GM12878 (cell line): Measurements from ENCODE around the gene MYB. TPM values are rescaled to one million over a fixed set of nuclear protein-coding genes. Genes with fewer than 3 reads are reported as not detected.

Experiments used
- ATAC-seq: fragments of 200-7000 bp; cut with Tn5 transposase; 3 replicates; pipeline ENCODE4 v1.9.1; 2020; ENCODE audit warnings: mild to moderate bottlenecking, moderate library complexity
- BruUV-seq: library from RNA; stranded (reverse); fragments of 400-500 nt; replicated peaks from 2 replicates; lab custom pipeline; 2021; lab: Mats Ljungman, UMichigan
- CTCF ChIA-PET: fragments of 300-600 bp; sonication (Branson Sonifier 250); formaldehyde crosslinking; extraction: SDS; loops from one replicate; lab custom pipeline; 2021; ENCODE audit warnings: inconsistent platforms; lab: Yijun Ruan, JAX
- POLR2A ChIA-PET: fragments of 350-600 bp; formaldehyde crosslinking; extraction: SDS; loops from one replicate; lab custom pipeline; 2021; ENCODE audit warnings: inconsistent platforms; lab: Charles Lee
- RAD21 ChIA-PET: fragments of 300-600 bp; sonication (Branson Sonifier 250); formaldehyde crosslinking; loops from one replicate; lab custom pipeline; 2023; ENCODE audit warnings: antibody characterized with exemption; ENCODE audit not compliant: unreplicated experiment; lab: Charles Lee
- SMC1A ChIA-PET: fragments of 300-600 bp; sonication (Branson Sonifier 250); formaldehyde crosslinking; loops from one replicate; lab custom pipeline; 2023; ENCODE audit not compliant: unreplicated experiment, uncharacterized antibody; lab: Charles Lee
- DNase-seq: peaks from one replicate; pipeline ENCODE4 v3.0.0-alpha.2; 2011; ENCODE audit warnings: low read depth, low spot score
- FAIRE-seq: peaks from 3 replicates; lab custom pipeline; 2011; peaks lifted over from hg19 to GRCh38; lab: Jason Lieb, UNC
- H2AFZ ChIP-seq: 2 replicates; pipeline ENCODE4 v1.6.0; 2011; ENCODE audit warnings: low read depth, low read length, control low read depth; ENCODE audit not compliant: control insufficient read depth
- H3K27ac ChIP-seq: 2 replicates; pipeline ENCODE4 v1.5.1; 2011; ENCODE audit warnings: control low read depth; ENCODE audit not compliant: control insufficient read depth, insufficient read depth
- H3K27me3 ChIP-seq, 2 experiments: replicated peaks in 1 of 2; 2 replicates each; pipeline versions ENCODE4 v1.6.0 to v1.6.1; 2011; ENCODE audit warnings: low read length in 1 of 2; ENCODE audit not compliant: control insufficient read depth in 2 of 2, insufficient read depth in 2 of 2
- H3K36me3 ChIP-seq, 2 experiments: 2 replicates each; pipeline ENCODE4 v1.5.1; 2011; ENCODE audit warnings: low read length in 1 of 2; ENCODE audit not compliant: control insufficient read depth in 2 of 2, insufficient read depth in 2 of 2
- H3K4me1 ChIP-seq: 2 replicates; pipeline ENCODE4 v1.6.1; 2011; ENCODE audit warnings: mild to moderate bottlenecking, low read length, moderate library complexity, mixed read lengths; ENCODE audit not compliant: control insufficient read depth, insufficient read depth
- H3K4me2 ChIP-seq: 2 replicates; pipeline ENCODE4 v1.6.0; 2011; ENCODE audit warnings: control low read depth; ENCODE audit not compliant: control insufficient read depth, insufficient read depth
- H3K4me3 ChIP-seq: fragments of 200-600 bp; sonication (generic); 2 replicates; pipeline ENCODE4 v1.5.1; 2016
- H3K79me2 ChIP-seq: 2 replicates; pipeline ENCODE4 v1.6.0; 2011; ENCODE audit warnings: low read length; ENCODE audit not compliant: control insufficient read depth, insufficient read depth
- H3K9ac ChIP-seq: 2 replicates; pipeline ENCODE4 v1.8.0; 2011; ENCODE audit warnings: low read length, control low read depth, mixed read lengths; ENCODE audit not compliant: control insufficient read depth, insufficient read depth
- H3K9me3 ChIP-seq: replicated peaks from 3 replicates; pipeline ENCODE4 v1.5.1; 2011; ENCODE audit warnings: mild to moderate bottlenecking, low read length; ENCODE audit not compliant: control insufficient read depth, insufficient read depth
- H4K20me1 ChIP-seq: 2 replicates; pipeline ENCODE4 v1.6.0; 2011; ENCODE audit not compliant: control insufficient read depth, insufficient read depth
- E4F1 ChIP-seq: fragments of 450-650 bp; IDR thresholded peaks from 2 replicates; pipeline ENCODE4 v1.6.1; 2018; ENCODE audit warnings: borderline replicate concordance, mild to moderate bottlenecking; ENCODE audit not compliant: partially characterized antibody
- WGBS: methylation state at CpG from one replicate; pipeline ENCODE4 v1.1.6; 2016; ENCODE audit warnings: low lambda C conversion rate; ENCODE audit not compliant: insufficient replicate concordance, insufficient coverage; ENCODE audit errors: missing lambda C conversion rate; 5-methylcytosine and 5-hydroxymethylcytosine counted together
- in situ Hi-C: fragments of 300-500 bp; cut with MboI; formaldehyde crosslinking; loops from 9 replicates; pipeline ENCODE4 v1.14.3; 2018; ENCODE audit warnings: mixed read lengths
- intact Hi-C: fragments of 100-400 bp; cut with micrococcal nuclease; formaldehyde crosslinking; loops from one replicate; pipeline ENCODE4 v1.14.2; 2022; ENCODE audit not compliant: unreplicated experiment
- polyA plus RNA-seq, 11 experiments: library from polyadenylated mRNA; depleted of rRNA in 4 of 11; unstranded in 6 of 11; stranded (reverse) in 5 of 11; fragments of >200 nt; fragmentation: Nextera tagmentation in 4 of 11; fragmentation: Illumina TruSeq in 1 of 11; extraction: Ambion mirVana in 4 of 11; extraction: Trizol in 1 of 11; gene quantifications; 1 replicate in 1 of 11; 2 replicates in 10 of 11; pipeline versions ENCODE4 v1.2.1 to v1.2.3, GENCODE V29; 2011 to 2016; ENCODE audit warnings: inconsistent platforms in 2 of 11, missing spikeins in 2 of 11, low read depth in 1 of 11
- total RNA-seq, 4 experiments: library from RNA; depleted of rRNA in 3 of 4; stranded (reverse); fragments of >200 nt in 3 of 4; fragmentation: Illumina TruSeq in 1 of 4; extraction: Trizol in 1 of 4; gene quantifications; 2 replicates each; pipeline versions ENCODE4 v1.2.1 to v1.2.3, GENCODE V29; 2013 to 2021

Gene MYB
- total and polyA plus RNA-seq, 10 of the 15 experiments (the other 5 are each of a cell fraction or from before 2014, with no cell fraction given) = 7.0 to 29.8 (median 21.5) TPM

GRCh38 chr6:135256866-135257265 lies 75.8 kb downstream of the MYB start:
- intact Hi-C loops (no loop called here), in situ Hi-C loops (no loop called here)
- ATAC-seq = no peak
- ChIA-PET SMC1A (interaction anchor here (0.9 to 1.5 kb wide), 3 partner anchors 16 to 110 kb away, joined by 3 to 4 read pairs (median 4); no protein-coding TSS in a partner anchor), RAD21 (interaction anchor here (1.4 kb wide), 1 partner anchor 11 kb away, joined by 3 read pairs; no protein-coding TSS in a partner anchor), CTCF (interaction anchor here (0.7 to 3.7 kb wide), 6 partner anchors 12 to 166 kb away, joined by 3 to 14 read pairs (median 3); no protein-coding TSS in a partner anchor), POLR2A (interaction anchor here (0.6 kb wide), 1 partner anchor 10 kb away, joined by 3 read pairs; no protein-coding TSS in a partner anchor)
- no peak for TF ChIP-seq E4F1
- H3K4me2 ChIP-seq = no peak overlapping the region
- H3K9ac ChIP-seq = no peak overlapping the region
- no peak overlapping the region for H3K27ac ChIP-seq
- H3K4me3 ChIP-seq = no peak overlapping the region
- no peaks in the 10 kb centered on the region for H3K9me3 ChIP-seq
- H3K27me3 ChIP-seq = no peaks in the 10 kb centered on the region; a peak in 1 of 4 replicates
- no peak for DNase-seq
- H2AFZ ChIP-seq = no peak overlapping the region
- H3K79me2 ChIP-seq = no peaks in the 10 kb centered on the region
- BruUV-seq = no TSS peak
- H4K20me1 ChIP-seq = no peaks in the 10 kb centered on the region
- H3K4me1 ChIP-seq = no peaks in the 10 kb centered on the region
- no peaks in the 10 kb centered on the region for H3K36me3 ChIP-seq
- 83% methylated on average over 4 of the region's 4 CpGs for WGBS
- no peak for FAIRE-seq
